Adipocyte (in vitro differentiated cells): ENCODE results near the gene FABP6.

Experiments
- DNase-seq: peaks from one replicate; pipeline ENCODE4 v3.0.0-alpha.2; 2015; ENCODE audit warnings: low read depth
- H3K27me3 ChIP-seq: replicated peaks from 2 replicates; pipeline ENCODE4 v1.7.0; 2013; ENCODE audit warnings: mild to moderate bottlenecking, low read length, moderate library complexity; ENCODE audit not compliant: control insufficient read depth, insufficient read depth
- H3K36me3 ChIP-seq: 2 replicates; pipeline ENCODE4 v1.7.0; 2013; ENCODE audit warnings: low read length, mild to moderate bottlenecking, moderate library complexity; ENCODE audit not compliant: control insufficient read depth, insufficient read depth, severe bottlenecking
- H3K4me1 ChIP-seq: 2 replicates; pipeline ENCODE4 v1.7.0; 2013; ENCODE audit warnings: mild to moderate bottlenecking, low read length, moderate library complexity; ENCODE audit not compliant: control insufficient read depth, insufficient read depth
- H3K4me3 ChIP-seq: 2 replicates; pipeline ENCODE4 v1.7.0; 2013; ENCODE audit warnings: mild to moderate bottlenecking, low read length, moderate library complexity
- H3K9ac ChIP-seq: 2 replicates; pipeline ENCODE4 v1.7.0; 2013; ENCODE audit warnings: mild to moderate bottlenecking, low read length, moderate library complexity
- H3K9me3 ChIP-seq: 2 replicates; pipeline ENCODE4 v1.7.0; 2013; ENCODE audit warnings: mild to moderate bottlenecking, low read length, moderate library complexity; ENCODE audit not compliant: control insufficient read depth

FABP6 gene

GRCh38 chr5:160197341-160198144, 31.8 kb upstream of the FABP6 start:
- no peaks in the 10 kb centered on the region for H3K9me3 ChIP-seq
- no peak overlapping the region for H3K9ac ChIP-seq
- no peaks in the 10 kb centered on the region for H3K36me3 ChIP-seq
- H3K4me1 ChIP-seq: peaks cover 11% of the 10 kb centered on the region
- DNase-seq: no peak
- H3K4me3 ChIP-seq: no peak overlapping the region
- H3K27me3 ChIP-seq: peaks cover 3% of the 10 kb centered on the region

- Histone ChIP-seq H3K4me1 (peaks cover 11% of the 10 kb centered on the region), H3K27me3 (peaks cover 3% of the 10 kb centered on the region), H3K4me3 (no peak overlapping the region), H3K9ac (no peak overlapping the region), H3K36me3 (no peaks in the 10 kb centered on the region), H3K9me3 (no peaks in the 10 kb centered on the region)
- no peak for DNase-seq
These were observed 31.2 kb upstream of the FABP6 start for GRCh38 chr5:160198146-160198545.

- Histone ChIP-seq H3K27me3 (peaks cover 3% of the 10 kb centered on the region), H3K4me1 (peaks cover 11% of the 10 kb centered on the region), H3K4me3 (peak overlapping the region; percentile 71), H3K36me3 (no peaks in the 10 kb centered on the region), H3K9me3 (no peaks in the 10 kb centered on the region), H3K9ac (peak overlapping the region; percentile 69)
- DNase-seq: no peak
These were observed 30.4 kb upstream of the FABP6 start for GRCh38 chr5:160198841-160199409.

- peaks cover 3% of the 10 kb centered on the region for H3K27me3 ChIP-seq
- H3K4me3 ChIP-seq: peak overlapping the region; percentile 71
- no peaks in the 10 kb centered on the region for H3K9me3 ChIP-seq
- peak overlapping the region; percentile 69 for H3K9ac ChIP-seq
- H3K4me1 ChIP-seq: peaks cover 11% of the 10 kb centered on the region
- peak; percentile 82 for DNase-seq
- H3K36me3 ChIP-seq: no peaks in the 10 kb centered on the region
These were observed 29.8 kb upstream of the FABP6 start for GRCh38 chr5:160199410-160199911.

GRCh38 chr5:160207061-160207460, 22.2 kb upstream of the FABP6 start:
- DNase-seq: no peak
- no peaks in the 10 kb centered on the region for H3K9me3 ChIP-seq
- H3K27me3 ChIP-seq: peaks cover 15% of the 10 kb centered on the region
- no peak overlapping the region for H3K9ac ChIP-seq
- no peaks in the 10 kb centered on the region for H3K36me3 ChIP-seq
- no peak overlapping the region for H3K4me3 ChIP-seq
- no peaks in the 10 kb centered on the region for H3K4me1 ChIP-seq

- no peak for DNase-seq
- peaks cover 21% of the 10 kb centered on the region for H3K27me3 ChIP-seq
- H3K9me3 ChIP-seq: no peaks in the 10 kb centered on the region
- no peak overlapping the region for H3K4me3 ChIP-seq
- no peaks in the 10 kb centered on the region for H3K4me1 ChIP-seq
- H3K36me3 ChIP-seq: no peaks in the 10 kb centered on the region
- H3K9ac ChIP-seq: no peak overlapping the region
These were observed 19.4 kb upstream of the FABP6 start for GRCh38 chr5:160209917-160210316.

- no peaks in the 10 kb centered on the region for H3K4me1 ChIP-seq
- H3K9ac ChIP-seq: no peak overlapping the region
- peaks cover 21% of the 10 kb centered on the region for H3K27me3 ChIP-seq
- H3K36me3 ChIP-seq: no peaks in the 10 kb centered on the region
- H3K4me3 ChIP-seq: no peak overlapping the region
- no peak for DNase-seq
- no peaks in the 10 kb centered on the region for H3K9me3 ChIP-seq
These were observed 18.7 kb upstream of the FABP6 start for GRCh38 chr5:160210606-160211005.

- no peaks in the 10 kb centered on the region for H3K4me1 ChIP-seq
- no peaks in the 10 kb centered on the region for H3K36me3 ChIP-seq
- H3K4me3 ChIP-seq: no peak overlapping the region
- peaks cover 21% of the 10 kb centered on the region for H3K27me3 ChIP-seq
- H3K9me3 ChIP-seq: no peaks in the 10 kb centered on the region
- no peak overlapping the region for H3K9ac ChIP-seq
- DNase-seq: no peak
These were observed 18.0 kb upstream of the FABP6 start for GRCh38 chr5:160211352-160211751.

GRCh38 chr5:160213537-160213936, 15.8 kb upstream of the FABP6 start:
- peaks cover 30% of the 10 kb centered on the region for H3K27me3 ChIP-seq
- DNase-seq: peak; percentile 9
- H3K36me3 ChIP-seq: no peaks in the 10 kb centered on the region
- H3K4me3 ChIP-seq: no peak overlapping the region
- no peak overlapping the region for H3K9ac ChIP-seq
- no peaks in the 10 kb centered on the region for H3K4me1 ChIP-seq
- no peaks in the 10 kb centered on the region for H3K9me3 ChIP-seq

- Histone ChIP-seq H3K4me3 (no peak overlapping the region), H3K9ac (no peak overlapping the region), H3K4me1 (no peaks in the 10 kb centered on the region), H3K27me3 (peaks cover 10% of the 10 kb centered on the region), H3K9me3 (no peaks in the 10 kb centered on the region), H3K36me3 (no peaks in the 10 kb centered on the region)
- no peak for DNase-seq
These were observed 9.9 kb upstream of the FABP6 start for GRCh38 chr5:160219356-160219755.

- peaks cover 10% of the 10 kb centered on the region for H3K27me3 ChIP-seq
- H3K4me3 ChIP-seq: no peak overlapping the region
- no peak for DNase-seq
- no peaks in the 10 kb centered on the region for H3K9me3 ChIP-seq
- no peaks in the 10 kb centered on the region for H3K4me1 ChIP-seq
- no peaks in the 10 kb centered on the region for H3K36me3 ChIP-seq
- H3K9ac ChIP-seq: no peak overlapping the region
These were observed 8.2 kb upstream of the FABP6 start for GRCh38 chr5:160221082-160221481.
